CD4-positive, CD25-positive, alpha-beta regulatory T cell (primary cell): ENCODE data around the gene C2CD4C. TPM values are rescaled to one million over a fixed set of nuclear protein-coding genes. Genes with fewer than 3 reads are reported as not detected.

Experiments
- ATAC-seq, 2 donors: fragments of 150-1000 bp; cut with Tn5 transposase; one replicate each; pipeline ENCODE4 v1.10.0; 2021; ENCODE audit warnings: low read depth in 2 of 2, moderate number of reproducible peaks in 2 of 2, moderate library complexity in 1 of 2
- DNase-seq, 3 donors: peaks; one replicate each; pipeline versions ENCODE4 v3.0.0 to v3.0.0-alpha.2; 2012 to 2022; ENCODE audit warnings: mixed read lengths in 1 of 3
- H3K27ac ChIP-seq: one replicate; pipeline ENCODE4 v1.7.0; 2013; ENCODE audit warnings: mild to moderate bottlenecking, low read length; ENCODE audit not compliant: insufficient read depth, poor library complexity, severe bottlenecking
- H3K27me3 ChIP-seq: one replicate; pipeline ENCODE4 v1.7.0; 2013; ENCODE audit warnings: low read length; ENCODE audit not compliant: control insufficient read depth, insufficient read depth
- H3K36me3 ChIP-seq: one replicate; pipeline ENCODE4 v1.7.0; 2013; ENCODE audit warnings: mild to moderate bottlenecking, low read length, moderate library complexity; ENCODE audit not compliant: control insufficient read depth, insufficient read depth
- H3K4me1 ChIP-seq: 2 replicates; pipeline ENCODE4 v1.7.0; 2013; ENCODE audit warnings: mild to moderate bottlenecking, low read length; ENCODE audit not compliant: insufficient read depth, control insufficient read depth, poor library complexity, severe bottlenecking
- H3K4me3 ChIP-seq: one replicate; pipeline ENCODE4 v1.7.0; 2013; ENCODE audit warnings: low read depth, mild to moderate bottlenecking, low read length, moderate library complexity
- H3K9me3 ChIP-seq, 2 experiments: 1 replicate in 1 of 2; 2 replicates in 1 of 2; pipeline ENCODE4 v1.7.0; 2013; ENCODE audit warnings: low read length in 2 of 2, mild to moderate bottlenecking in 1 of 2, moderate library complexity in 1 of 2; ENCODE audit not compliant: control insufficient read depth in 2 of 2
- H3K27ac Mint-ChIP-seq, 3 donors: one replicate each; pipeline ENCODE4 v1.8.0; 2020 to 2022; ENCODE audit warnings: mild to moderate bottlenecking in 3 of 3, mixed read lengths in 3 of 3, moderate library complexity in 2 of 3
- H3K27me3 Mint-ChIP-seq: one replicate; pipeline ENCODE4 v1.8.0; 2022; ENCODE audit warnings: mild to moderate bottlenecking, mixed read lengths
- H3K36me3 Mint-ChIP-seq: one replicate; pipeline ENCODE4 v1.8.0; 2020; ENCODE audit warnings: mixed read lengths
- H3K4me1 Mint-ChIP-seq, 4 donors: one replicate each; pipeline ENCODE4 v1.8.0; 2020 to 2022; ENCODE audit warnings: mixed read lengths in 4 of 4, mild to moderate bottlenecking in 1 of 4
- H3K4me3 Mint-ChIP-seq, 4 donors: one replicate each; pipeline ENCODE4 v1.8.0; 2020 to 2022; ENCODE audit warnings: mild to moderate bottlenecking in 4 of 4, mixed read lengths in 4 of 4, moderate library complexity in 3 of 4
- H3K9me3 Mint-ChIP-seq, 7 donors: one replicate each; pipeline ENCODE4 v1.8.0; 2020 to 2022; ENCODE audit warnings: mixed read lengths in 7 of 7, mild to moderate bottlenecking in 3 of 7, moderate library complexity in 2 of 7
- polyA plus RNA-seq, 4 donors: library from polyadenylated mRNA; unstranded; fragments of 300-500 nt; fragmentation: Illumina TruSeq; gene quantifications; one replicate each; pipeline ENCODE4 v1.2.3, GENCODE V29; 2021
- total RNA-seq: library from RNA; stranded (reverse); gene quantifications from one replicate; pipeline ENCODE4 v1.2.3, GENCODE V29; 2022

The C2CD4C gene
- total and polyA plus RNA-seq, 5 donors from 2014 or later: not detected

- Histone ChIP-seq H3K9me3 (no peaks in the 10 kb centered on the region), H3K4me3 (no peak overlapping the region), H3K27me3 (no peaks in the 10 kb centered on the region), H3K4me1 (peaks cover 5% of the 10 kb centered on the region), H3K27ac (no peak overlapping the region), H3K36me3 (no peaks in the 10 kb centered on the region)
- no peaks in the 10 kb centered on the region for H3K36me3 Mint-ChIP-seq
- peak overlapping the region in 1 of 3 donors; percentile 26 for H3K27ac Mint-ChIP-seq
- ATAC-seq (no peak), DNase-seq (no peak)
- H3K4me3 Mint-ChIP-seq: no peak overlapping the region
- peaks cover 0 to 3% (median 0%) of the 10 kb centered on the region in 7 donors for H3K9me3 Mint-ChIP-seq
- peaks cover 8% of the 10 kb centered on the region for H3K27me3 Mint-ChIP-seq
- no peaks in the 10 kb centered on the region for H3K4me1 Mint-ChIP-seq
These were observed 5.5 kb downstream of the C2CD4C start for GRCh38 chr19:403221-404027.

- Mint-ChIP-seq H3K27ac (no peak overlapping the region), H3K4me3 (no peak overlapping the region), H3K27me3 (peaks cover 8% of the 10 kb centered on the region), H3K36me3 (no peaks in the 10 kb centered on the region), H3K9me3 (peaks cover 0 to 3% (median 0%) of the 10 kb centered on the region in 7 donors), H3K4me1 (no peaks in the 10 kb centered on the region)
- Histone ChIP-seq H3K9me3 (no peaks in the 10 kb centered on the region), H3K4me1 (no peaks in the 10 kb centered on the region), H3K36me3 (no peaks in the 10 kb centered on the region), H3K4me3 (no peak overlapping the region), H3K27ac (no peak overlapping the region), H3K27me3 (no peaks in the 10 kb centered on the region)
- DNase-seq (no peak), ATAC-seq (no peak)
These were observed 6.2 kb downstream of the C2CD4C start for GRCh38 chr19:402786-403185.

GRCh38 chr19:401866-402511 is 7.0 kb downstream of the C2CD4C start:
- Mint-ChIP-seq H3K36me3 (no peaks in the 10 kb centered on the region), H3K9me3 (peaks cover 0 to 3% (median 0%) of the 10 kb centered on the region in 7 donors), H3K27ac (no peak overlapping the region), H3K4me3 (no peak overlapping the region), H3K27me3 (peaks cover 8% of the 10 kb centered on the region), H3K4me1 (no peaks in the 10 kb centered on the region)
- H3K4me1 ChIP-seq: no peaks in the 10 kb centered on the region
- no peaks in the 10 kb centered on the region for H3K27me3 ChIP-seq
- H3K9me3 ChIP-seq: no peaks in the 10 kb centered on the region
- DNase-seq (no peak), ATAC-seq (no peak)
- no peak overlapping the region for H3K4me3 ChIP-seq
- no peaks in the 10 kb centered on the region for H3K36me3 ChIP-seq
- H3K27ac ChIP-seq: no peak overlapping the region

- DNase-seq: no peak
These were observed 7.7 kb downstream of the C2CD4C start for GRCh38 chr19:400976-401865.

GRCh38 chr19:399370-399769 is 9.6 kb downstream of the C2CD4C start:
- no peak for DNase-seq
- no peak for ATAC-seq

More at GRCh38 chr19:400976-401865, 7.7 kb downstream of the C2CD4C start:
- no peak overlapping the region for H3K27ac ChIP-seq
- H3K9me3 Mint-ChIP-seq: peaks cover 0 to 2% (median 0%) of the 10 kb centered on the region in 7 donors
- H3K27me3 ChIP-seq: no peaks in the 10 kb centered on the region
- H3K4me1 Mint-ChIP-seq: no peaks in the 10 kb centered on the region
- no peaks in the 10 kb centered on the region for H3K36me3 ChIP-seq
- no peaks in the 10 kb centered on the region for H3K9me3 ChIP-seq
- no peak overlapping the region for H3K27ac Mint-ChIP-seq
- peaks cover 8% of the 10 kb centered on the region for H3K27me3 Mint-ChIP-seq
- no peak overlapping the region for H3K4me3 ChIP-seq
- H3K4me3 Mint-ChIP-seq: no peak overlapping the region
- ATAC-seq: no peak
- no peaks in the 10 kb centered on the region for H3K36me3 Mint-ChIP-seq
- H3K4me1 ChIP-seq: no peaks in the 10 kb centered on the region

GRCh38 chr19:398719-399118 is 10.2 kb downstream of the C2CD4C start:
- H3K4me3 ChIP-seq: no peak overlapping the region
- no peaks in the 10 kb centered on the region for H3K36me3 ChIP-seq
- Mint-ChIP-seq H3K27me3 (peaks cover 4% of the 10 kb centered on the region), H3K4me1 (no peaks in the 10 kb centered on the region), H3K9me3 (peaks cover 0 to 4% (median 3%) of the 10 kb centered on the region in 7 donors), H3K27ac (no peak overlapping the region), H3K36me3 (no peaks in the 10 kb centered on the region), H3K4me3 (peak overlapping the region in 1 of 4 donors; percentile 65)
- no peak for ATAC-seq
- no peaks in the 10 kb centered on the region for H3K9me3 ChIP-seq
- H3K27me3 ChIP-seq: no peaks in the 10 kb centered on the region
- DNase-seq: no peak
- no peaks in the 10 kb centered on the region for H3K4me1 ChIP-seq
- H3K27ac ChIP-seq: no peak overlapping the region

More at GRCh38 chr19:399370-399769, 9.6 kb downstream of the C2CD4C start:
- Histone ChIP-seq H3K27ac (no peak overlapping the region), H3K4me3 (no peak overlapping the region), H3K36me3 (no peaks in the 10 kb centered on the region), H3K9me3 (no peaks in the 10 kb centered on the region), H3K4me1 (no peaks in the 10 kb centered on the region), H3K27me3 (no peaks in the 10 kb centered on the region)
- no peak overlapping the region for H3K27ac Mint-ChIP-seq
- H3K9me3 Mint-ChIP-seq: peaks cover 0 to 4% (median 3%) of the 10 kb centered on the region in 7 donors
- H3K27me3 Mint-ChIP-seq: peaks cover 4% of the 10 kb centered on the region
- no peaks in the 10 kb centered on the region for H3K36me3 Mint-ChIP-seq
- H3K4me3 Mint-ChIP-seq: no peak overlapping the region
- no peaks in the 10 kb centered on the region for H3K4me1 Mint-ChIP-seq

GRCh38 chr19:397941-398706 is 10.8 kb downstream of the C2CD4C start:
- no peak for ATAC-seq
- H3K36me3 ChIP-seq: no peaks in the 10 kb centered on the region
- H3K4me3 Mint-ChIP-seq: peak overlapping the region in 1 of 4 donors; percentile 65
- H3K4me1 Mint-ChIP-seq: no peaks in the 10 kb centered on the region
- H3K4me3 ChIP-seq: no peak overlapping the region
- no peaks in the 10 kb centered on the region for H3K36me3 Mint-ChIP-seq
- no peak overlapping the region for H3K27ac Mint-ChIP-seq
- peaks cover 0 to 5% (median 3%) of the 10 kb centered on the region in 7 donors for H3K9me3 Mint-ChIP-seq
- H3K4me1 ChIP-seq: no peaks in the 10 kb centered on the region
- H3K27me3 ChIP-seq: no peaks in the 10 kb centered on the region
- H3K27me3 Mint-ChIP-seq: peaks cover 4% of the 10 kb centered on the region
- DNase-seq: no peak
- H3K27ac ChIP-seq: no peak overlapping the region
- H3K9me3 ChIP-seq: no peaks in the 10 kb centered on the region
